IPS DF 6.9 (cell line): Measurements from ENCODE around the gene FBXO31.
A peak's percentile ranks its signal among the peaks of the same experiment; 100 is the strongest.

Experiments
- DNase-seq: peaks from one replicate; pipeline ENCODE4 v3.0.0-alpha.2; 2013; ENCODE audit warnings: low read depth, low spot score
- H3K27ac ChIP-seq: one replicate; pipeline ENCODE4 v1.5.1; 2013; ENCODE audit warnings: low read length, control low read depth
- H3K27me3 ChIP-seq: 2 replicates; pipeline ENCODE4 v1.6.1; 2013; ENCODE audit warnings: mild to moderate bottlenecking, low read length; ENCODE audit not compliant: control insufficient read depth, insufficient read depth
- H3K36me3 ChIP-seq: 2 replicates; pipeline ENCODE4 v1.6.1; 2013; ENCODE audit warnings: low read length; ENCODE audit not compliant: control insufficient read depth, insufficient read depth
- H3K4me1 ChIP-seq: 2 replicates; pipeline ENCODE4 v1.6.1; 2013; ENCODE audit warnings: low read length; ENCODE audit not compliant: control insufficient read depth, insufficient read depth
- H3K4me3 ChIP-seq: 2 replicates; pipeline ENCODE4 v1.5.1; 2013; ENCODE audit warnings: mild to moderate bottlenecking, low read length
- H3K9me3 ChIP-seq: 2 replicates; pipeline ENCODE4 v1.6.1; 2013; ENCODE audit warnings: low read length, inconsistent platforms; ENCODE audit not compliant: control insufficient read depth, insufficient read depth
- WGBS: extraction: QIAGEN DNeasy Blood & Tissue Kit; methylation state at CpG from one replicate; pipeline ENCODE4 v1.1.7; 2013; ENCODE audit warnings: mixed read lengths, missing lambda C conversion rate; ENCODE audit not compliant: insufficient read length, insufficient coverage; 5-methylcytosine and 5-hydroxymethylcytosine counted together

Gene FBXO31

DNA sequence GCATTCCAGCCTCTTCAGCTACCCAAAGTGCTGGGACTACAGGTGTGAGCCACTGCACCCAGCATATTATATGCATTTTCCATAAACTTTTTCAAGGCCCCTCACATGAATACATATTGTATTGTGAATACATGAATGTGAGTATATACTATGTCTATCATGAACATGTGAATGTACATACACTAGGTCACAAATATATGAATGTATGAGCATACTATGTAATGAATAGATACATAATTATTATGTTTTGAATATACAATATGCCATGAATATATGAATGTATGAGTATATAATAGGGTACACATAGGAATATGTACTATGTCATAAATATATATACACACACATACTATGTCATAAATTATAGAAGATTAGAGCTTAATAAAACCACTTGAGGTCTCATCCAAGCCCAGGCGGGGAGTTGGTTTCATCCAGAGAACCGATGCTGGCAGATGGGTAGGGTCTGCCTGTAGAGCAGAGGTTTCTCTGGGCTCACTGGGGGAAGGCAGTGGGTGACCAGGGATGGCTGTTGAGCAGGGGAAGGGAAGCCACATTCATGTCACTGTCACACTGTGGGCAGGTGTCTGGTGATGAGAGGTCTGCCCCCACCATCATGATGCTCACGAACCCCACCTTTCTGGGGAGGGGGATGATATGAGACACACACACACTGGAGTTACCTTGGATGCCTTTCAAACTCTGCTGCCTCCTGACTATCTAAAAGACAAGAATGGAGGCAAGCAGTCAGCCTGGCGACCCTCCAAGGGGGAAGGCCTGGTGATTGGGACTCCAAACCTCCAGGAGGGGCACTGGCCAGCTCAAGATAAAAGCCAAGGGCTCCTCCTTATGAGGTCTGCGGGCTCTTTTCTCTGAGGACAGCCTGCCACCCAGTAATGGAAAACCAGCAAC lies 73.7 kb downstream of the FBXO31 start:
- no CpG with 5 or more reads among the region's 5 CpGs for whole genome bisulfite sequencing
- Histone ChIP-seq H3K27me3 (no peaks in the 10 kb centered on the region), H3K9me3 (no peaks in the 10 kb centered on the region), H3K4me3 (no peak overlapping the region), H3K36me3 (no peaks in the 10 kb centered on the region), H3K4me1 (0 out of 2 replicates have a peak, but pooled peaks cover 1% of the 10 kb centered on the region), H3K27ac (no peak overlapping the region)
- no peak for DNase-seq

DNA sequence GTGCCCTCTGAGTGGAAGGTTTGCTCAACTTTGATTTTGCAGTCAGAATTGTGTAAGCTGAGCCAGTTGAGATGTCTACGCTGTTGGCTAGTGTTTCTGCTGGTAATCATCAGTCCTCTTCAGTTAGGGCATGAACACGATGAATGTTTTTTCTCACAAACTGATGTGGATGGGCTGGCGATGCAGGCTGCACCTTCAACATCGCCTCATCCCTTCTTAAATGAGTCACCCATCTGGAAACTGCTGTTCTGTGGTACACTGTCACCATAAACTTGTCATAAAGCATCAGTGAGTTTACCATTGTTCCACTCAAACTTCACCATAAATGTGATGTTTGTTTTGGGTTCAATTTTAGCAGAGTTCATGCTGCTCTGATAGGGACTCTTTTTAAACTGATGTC lies 74.8 kb downstream of the FBXO31 start:
- no peaks in the 10 kb centered on the region for H3K36me3 ChIP-seq
- H3K4me3 ChIP-seq: no peak overlapping the region
- no peaks in the 10 kb centered on the region for H3K9me3 ChIP-seq
- no peak overlapping the region for H3K27ac ChIP-seq
- no CpG with 5 or more reads among the region's 4 CpGs for WGBS
- no peak for DNase-seq
- H3K27me3 ChIP-seq: no peaks in the 10 kb centered on the region
- H3K4me1 ChIP-seq: 0 out of 2 replicates have a peak, but pooled peaks cover 1% of the 10 kb centered on the region

DNA sequence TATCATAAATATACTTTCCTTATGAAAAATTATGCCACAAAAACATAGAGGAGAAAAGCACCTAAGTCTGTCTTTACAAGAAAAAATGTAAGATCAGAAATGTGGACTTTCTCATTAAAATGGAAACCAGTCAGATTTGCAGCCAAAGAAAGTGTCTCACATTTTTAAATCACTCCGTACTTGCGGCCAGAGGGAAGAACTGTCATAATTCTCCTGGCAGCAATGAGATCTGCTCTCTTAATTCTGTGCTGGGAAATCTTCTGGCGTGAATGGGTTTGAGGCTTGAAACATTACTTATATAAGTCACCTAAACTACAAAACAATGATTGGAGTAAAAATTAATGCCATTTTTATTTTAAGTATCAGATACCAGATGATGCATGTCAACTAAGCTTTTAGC lies 77.1 kb downstream of the FBXO31 start:
- no CpG with 5 or more reads among the region's 3 CpGs for WGBS
- Histone ChIP-seq H3K27ac (no peak overlapping the region), H3K4me1 (0 out of 2 replicates have a peak, but pooled peaks cover 1% of the 10 kb centered on the region), H3K4me3 (no peak overlapping the region), H3K36me3 (no peaks in the 10 kb centered on the region), H3K9me3 (no peaks in the 10 kb centered on the region), H3K27me3 (no peaks in the 10 kb centered on the region)
- no peak for DNase-seq

DNA sequence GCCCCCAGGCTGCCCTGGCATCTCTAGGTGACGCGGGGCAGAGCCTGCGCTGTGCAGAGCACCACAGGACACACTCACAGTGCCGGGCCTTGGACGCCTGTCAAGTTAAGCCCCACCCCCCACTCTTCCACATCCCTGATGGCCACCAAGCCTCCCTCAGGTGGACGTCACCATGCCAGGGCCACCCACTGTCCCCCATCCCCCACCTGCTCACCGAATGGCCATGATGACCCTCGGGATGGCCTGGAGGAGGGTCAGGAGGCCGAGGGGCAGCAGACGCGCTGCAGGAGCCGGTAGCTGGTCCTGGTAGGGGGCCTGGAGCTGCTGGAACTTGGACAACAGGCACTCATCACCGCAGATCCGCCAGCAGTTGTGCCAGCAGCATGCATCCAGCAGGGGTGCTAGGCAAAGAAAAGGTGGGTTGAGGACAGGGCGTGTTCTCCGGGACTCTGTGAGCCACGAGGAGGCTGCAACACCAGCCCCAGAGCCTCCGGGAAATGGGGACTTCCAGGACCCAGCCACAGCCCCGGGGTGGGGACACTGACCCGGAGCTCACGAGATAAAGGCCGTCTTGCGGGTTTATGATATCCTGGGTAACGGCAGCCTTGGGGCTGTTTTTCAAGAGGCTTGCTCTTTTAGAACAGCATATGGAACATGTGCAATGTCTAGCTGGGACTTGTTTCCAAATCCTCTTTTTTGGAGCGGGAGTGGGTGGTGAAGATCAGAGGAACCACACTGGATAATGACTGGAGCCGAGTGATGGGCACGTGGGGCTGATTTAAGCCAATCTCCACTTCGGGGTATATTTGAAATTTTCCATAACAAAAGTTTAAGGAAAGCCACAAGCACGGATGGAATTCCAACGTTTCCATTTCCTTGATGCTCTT lies 77.8 kb downstream of the FBXO31 start:
- no peak for DNase-seq
- WGBS: no CpG with 5 or more reads among the region's 30 CpGs
- Histone ChIP-seq H3K27ac (no peak overlapping the region), H3K4me1 (0 out of 2 replicates have a peak, but pooled peaks cover 1% of the 10 kb centered on the region), H3K9me3 (no peaks in the 10 kb centered on the region), H3K27me3 (no peaks in the 10 kb centered on the region), H3K36me3 (no peaks in the 10 kb centered on the region), H3K4me3 (no peak overlapping the region)

DNA sequence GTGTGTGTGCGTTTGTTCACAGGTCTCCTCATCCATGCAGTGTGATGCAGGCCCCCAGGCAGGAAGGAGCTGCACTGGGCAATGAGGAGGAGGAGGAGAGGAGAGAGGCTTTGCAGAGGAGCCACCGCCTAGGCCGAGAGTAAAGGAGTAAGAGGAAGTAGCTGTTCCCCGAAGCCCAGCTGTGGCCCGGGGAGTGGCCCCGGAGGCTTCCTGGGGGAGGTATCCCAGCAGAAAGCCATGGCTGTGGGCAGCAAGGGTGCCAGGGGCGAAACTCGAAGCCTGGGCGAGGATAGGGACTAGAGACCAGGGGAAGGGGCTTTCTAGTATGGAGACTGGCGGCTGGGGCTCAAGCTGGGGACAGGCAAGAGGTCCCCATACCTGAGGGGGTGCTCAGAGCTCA lies 78.6 kb downstream of the FBXO31 start:
- no peaks in the 10 kb centered on the region for H3K27me3 ChIP-seq
- H3K27ac ChIP-seq: no peak overlapping the region
- no peak for DNase-seq
- H3K9me3 ChIP-seq: no peaks in the 10 kb centered on the region
- no peak overlapping the region for H3K4me3 ChIP-seq
- no peaks in the 10 kb centered on the region for H3K36me3 ChIP-seq
- no CpG with 5 or more reads among the region's 10 CpGs for WGBS
- H3K4me1 ChIP-seq: 0 out of 2 replicates have a peak, but pooled peaks cover 1% of the 10 kb centered on the region

DNA sequence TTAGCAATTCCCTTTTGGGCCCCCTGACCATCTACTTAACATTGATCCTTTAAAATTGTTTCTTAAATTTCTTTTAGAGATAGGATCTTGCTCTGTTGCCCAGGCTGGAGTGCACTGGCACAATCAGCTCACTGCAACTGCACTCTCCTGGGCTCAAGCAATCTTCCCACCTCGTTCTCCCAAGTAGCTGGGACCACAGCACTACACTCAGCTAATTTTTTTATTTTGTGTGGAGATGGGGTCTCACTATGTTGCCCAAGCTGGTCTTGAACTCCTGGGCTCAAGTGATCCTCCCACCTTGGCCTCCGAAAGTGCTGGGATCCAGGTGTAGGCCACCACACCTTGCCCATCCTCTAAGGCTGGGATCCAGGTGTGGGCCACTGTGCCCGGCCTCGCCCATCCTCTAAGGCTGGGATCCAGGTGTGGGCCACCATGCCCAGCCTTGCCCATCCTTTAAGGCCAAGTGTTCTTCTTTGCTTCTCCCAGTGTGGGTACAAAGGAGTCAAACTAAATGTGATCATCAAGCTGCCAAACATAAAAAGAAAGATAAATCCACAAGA lies 79.5 kb downstream of the FBXO31 start:
- Histone ChIP-seq H3K9me3 (no peaks in the 10 kb centered on the region), H3K27me3 (no peaks in the 10 kb centered on the region), H3K36me3 (no peaks in the 10 kb centered on the region), H3K4me3 (no peak overlapping the region), H3K27ac (no peak overlapping the region), H3K4me1 (0 out of 2 replicates have a peak, but pooled peaks cover 1% of the 10 kb centered on the region)
- no peak for DNase-seq
- no CpG with 5 or more reads among the region's 4 CpGs for WGBS

DNA sequence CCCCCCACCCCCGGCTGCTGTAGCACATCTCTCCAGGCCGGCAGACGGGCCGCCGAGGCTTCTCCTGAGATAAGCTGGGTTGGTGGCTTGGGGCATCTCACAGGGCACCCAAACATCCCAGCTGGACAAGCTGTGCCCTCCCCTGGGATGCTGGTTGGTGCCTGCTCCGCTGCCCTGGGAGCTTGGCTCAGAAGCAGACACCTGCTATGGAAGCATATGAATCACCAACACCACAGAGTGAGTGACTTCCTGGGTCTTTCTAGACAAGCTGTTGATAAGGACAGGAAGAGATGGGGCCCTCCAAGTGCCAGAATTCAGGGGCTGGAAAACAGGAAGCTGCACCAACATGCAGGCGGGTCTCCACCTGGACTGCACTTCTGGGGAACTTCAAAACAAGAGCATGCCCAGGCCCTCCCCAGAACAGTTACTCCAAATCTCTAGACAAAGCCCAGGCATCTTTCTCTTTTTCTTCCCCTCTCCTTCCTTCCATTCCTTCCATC lies 80.1 kb downstream of the FBXO31 start:
- Histone ChIP-seq H3K9me3 (no peaks in the 10 kb centered on the region), H3K4me3 (no peak overlapping the region), H3K27ac (no peak overlapping the region), H3K27me3 (no peaks in the 10 kb centered on the region), H3K36me3 (no peaks in the 10 kb centered on the region), H3K4me1 (0 out of 2 replicates have a peak, but pooled peaks cover 1% of the 10 kb centered on the region)
- no CpG with 5 or more reads among the region's 7 CpGs for WGBS
- DNase-seq: no peak

DNA sequence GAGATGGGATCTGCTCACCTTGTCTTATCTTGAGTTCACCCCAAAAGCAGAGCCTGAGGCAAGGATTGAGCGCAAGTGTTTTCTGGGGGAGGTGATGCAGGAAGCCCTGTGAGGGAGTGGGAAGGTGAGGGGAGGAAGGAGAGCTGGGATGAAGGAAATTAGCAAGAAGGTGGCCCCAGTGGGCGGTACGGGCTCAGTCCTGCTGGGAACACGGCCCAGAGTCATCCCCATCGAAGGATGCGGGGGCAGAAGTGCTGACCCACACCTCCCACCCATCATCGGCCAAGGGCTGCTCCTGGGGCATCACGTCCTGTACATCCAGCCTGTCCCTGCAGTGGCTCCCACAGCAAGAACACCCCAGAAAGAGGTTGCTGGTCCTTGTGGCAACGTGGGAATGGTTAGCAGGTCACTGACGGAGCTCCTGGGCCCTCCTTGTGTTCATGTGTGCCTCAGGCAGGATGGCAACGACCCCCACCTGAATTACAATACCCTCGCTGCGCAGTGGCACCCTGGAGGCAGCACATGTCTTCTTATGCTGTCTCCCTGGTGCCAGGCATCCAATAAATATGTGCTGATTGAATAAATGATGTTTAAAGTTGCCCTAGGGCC lies 84.6 kb downstream of the FBXO31 start:
- Histone ChIP-seq H3K27me3 (no peaks in the 10 kb centered on the region), H3K36me3 (no peaks in the 10 kb centered on the region), H3K4me3 (no peak overlapping the region), H3K27ac (no peak overlapping the region), H3K9me3 (no peaks in the 10 kb centered on the region), H3K4me1 (no peaks in the 10 kb centered on the region)
- WGBS: no CpG with 5 or more reads among the region's 13 CpGs
- DNase-seq: no peak

DNA sequence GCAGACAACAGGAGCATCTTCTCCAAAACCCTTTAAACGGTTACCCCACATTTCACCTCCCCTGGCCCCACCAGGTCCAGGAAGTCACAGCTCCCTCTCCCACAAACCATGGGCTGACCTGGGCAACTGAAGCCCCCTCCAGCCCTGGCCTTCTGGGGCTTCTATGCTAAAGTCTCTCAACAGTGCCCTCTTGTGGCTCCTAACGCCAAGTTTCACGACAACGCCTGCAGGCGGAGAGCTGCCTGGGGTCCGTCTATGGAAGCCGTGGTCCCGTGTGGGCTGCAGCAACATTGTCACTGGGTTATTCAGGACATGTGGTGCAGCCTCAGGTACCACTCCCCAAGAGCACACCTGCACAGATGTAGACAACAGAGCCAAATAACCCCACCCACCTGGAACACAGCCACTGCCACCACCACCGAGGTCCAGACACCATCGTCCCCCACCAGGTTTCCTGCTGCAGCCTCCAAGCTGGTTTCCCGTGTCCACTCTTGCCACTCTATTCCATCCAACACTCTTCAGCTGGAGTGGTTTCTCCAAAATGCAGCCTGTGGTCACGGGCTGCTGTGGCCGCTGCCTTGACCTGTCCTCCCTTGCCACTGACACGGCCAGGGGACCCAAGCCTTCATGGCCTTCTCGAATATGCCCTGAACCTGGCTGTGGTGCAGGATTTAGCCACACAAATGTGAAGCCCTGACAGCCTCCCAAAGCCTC lies 85.5 kb downstream of the FBXO31 start:
- DNase-seq: peak; percentile 55
- Histone ChIP-seq H3K27me3 (no peaks in the 10 kb centered on the region), H3K9me3 (no peaks in the 10 kb centered on the region), H3K4me3 (no peak overlapping the region), H3K4me1 (no peaks in the 10 kb centered on the region), H3K27ac (no peak overlapping the region), H3K36me3 (no peaks in the 10 kb centered on the region)
- no CpG with 5 or more reads among the region's 15 CpGs for WGBS
